GM10266 (cell line): ENCODE measurements around the gene CHD2.

Experiments used
- DNase-seq: peaks from one replicate; pipeline ENCODE4 v3.0.0; 2012; ENCODE audit errors: extremely low spot score
- CTCF ChIP-seq: IDR thresholded peaks from 2 replicates; pipeline ENCODE4 v1.5.1; 2012; ENCODE audit warnings: mild to moderate bottlenecking, low read depth; ENCODE audit not compliant: control insufficient read depth, insufficient read depth; ENCODE audit errors: missing control alignments

CHD2 gene

DNA sequence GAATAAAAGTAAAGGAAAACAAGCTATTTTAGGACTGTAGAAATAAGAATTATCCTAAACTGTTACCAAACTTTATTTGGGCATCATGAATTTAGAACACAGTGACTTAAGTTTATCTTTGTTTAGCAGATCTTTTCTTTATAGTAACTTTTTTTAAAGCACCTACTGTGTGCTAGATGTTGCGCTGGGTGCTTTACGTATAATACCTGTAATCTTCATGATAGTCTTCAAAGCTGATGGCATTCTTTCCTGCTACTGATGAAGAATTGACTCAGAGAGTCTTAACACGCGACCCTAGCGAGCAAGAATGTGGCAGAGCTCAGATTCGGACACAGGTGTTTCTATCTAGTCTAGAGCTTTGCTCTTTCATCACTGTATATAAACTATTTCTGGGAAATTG, 53.9 kb downstream of the CHD2 start:
- no peak for TF ChIP-seq CTCF
- DNase-seq, result no peak

DNA sequence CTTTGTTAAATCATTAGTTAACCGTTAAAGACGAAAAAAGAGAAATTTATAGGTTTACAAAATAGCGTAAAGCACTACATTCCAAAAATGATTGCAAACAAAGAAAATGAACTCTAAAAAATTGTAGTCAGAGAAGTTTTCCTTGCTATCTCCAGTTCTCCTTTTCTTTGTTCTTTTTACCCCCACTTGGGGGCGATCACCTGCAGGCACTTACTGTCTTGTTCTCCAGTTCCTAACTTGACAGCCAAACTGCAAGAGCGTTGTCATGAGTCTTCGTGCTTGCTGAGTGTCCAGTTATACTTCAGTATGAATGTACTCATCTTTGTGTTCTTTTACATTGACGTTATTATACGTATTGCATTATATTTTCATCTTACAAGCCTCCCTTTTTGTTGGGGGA, 54.5 kb downstream of the CHD2 start:
- no peak for DNase-seq

GRCh38 chr15:92955706-92956105, 55.6 kb downstream of the CHD2 start:
- no peak for TF ChIP-seq CTCF
- DNase-seq, result no peak

More for the DNA sequence above, 54.5 kb downstream of the CHD2 start:
- TF ChIP-seq CTCF, result no peak

- TF ChIP-seq CTCF, result no peak
Measured at GRCh38 chr15:92958105-92958504, 58.0 kb downstream of the CHD2 start.

DNA sequence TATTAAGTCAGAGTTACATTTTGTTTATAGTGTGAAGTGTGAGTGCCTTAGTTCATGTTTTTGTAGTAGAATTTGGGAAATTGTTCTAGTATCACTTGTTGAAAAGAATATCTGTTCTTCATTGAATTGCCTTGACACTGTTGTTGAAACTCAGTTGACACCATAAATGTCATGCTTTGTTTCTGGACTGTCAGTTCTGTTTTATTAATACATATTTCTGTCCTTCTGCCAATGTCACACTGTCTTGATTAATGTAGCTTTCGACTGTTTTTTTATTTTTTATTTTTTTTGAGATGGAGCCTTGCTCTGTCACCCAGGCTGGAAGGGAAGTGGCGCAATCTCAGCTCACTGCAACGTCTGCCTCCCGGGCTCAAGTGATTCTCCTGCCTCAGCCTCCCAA, 59.1 kb downstream of the CHD2 start:
- no peak for TF ChIP-seq CTCF
- no peak for DNase-seq

More at GRCh38 chr15:92958105-92958504, 58.0 kb downstream of the CHD2 start:
- DNase-seq, result no peak

- DNase-seq, result no peak
- no peak for TF ChIP-seq CTCF
Measured at GRCh38 chr15:92960996-92961681, 61.0 kb downstream of the CHD2 start.

DNA sequence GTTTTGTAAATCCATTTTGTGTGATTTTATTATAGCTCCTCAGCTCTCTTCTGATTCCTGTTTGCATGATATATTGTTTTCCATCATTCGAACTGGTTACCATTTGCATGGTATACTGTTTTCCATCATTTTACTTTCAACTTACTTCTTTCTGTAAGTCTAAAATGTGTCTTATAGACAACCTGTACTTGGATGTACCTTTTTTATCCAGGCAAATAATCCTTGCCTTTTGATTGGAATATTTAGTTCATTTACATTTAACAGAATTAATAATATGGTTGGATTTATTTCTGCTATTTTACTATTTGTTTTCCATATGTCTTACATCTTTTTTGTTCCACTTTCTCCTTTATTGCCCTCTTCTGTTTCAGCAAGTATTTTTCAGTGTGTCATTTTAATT, 62.8 kb downstream of the CHD2 start:
- no peak for DNase-seq
- TF ChIP-seq CTCF, result no peak
